ENCODE results near the gene GASK1B. TPM values are rescaled to one million over a fixed set of nuclear protein-coding genes. Genes with fewer than 3 reads are reported as not detected.

The GASK1B gene
- total RNA-seq, 5 donors from 2014 or later (not counting 1 experiment from before 2014, with no cell fraction given) = 0.30 to 0.57 (median 0.41) TPM; not detected in 2

GRCh38 chr4:158157412-158157811, 15.4 kb downstream of the GASK1B start:
- ChIA-PET CTCF (no interaction called here), POLR2A (no interaction called here)
- no peak overlapping the region for H3K4me3 Mint-ChIP-seq
- Histone ChIP-seq H3K9me3 (no peaks in the 10 kb centered on the region), H3K4me1 (ENCODE audit: control insufficient read depth in 1 of 2, extremely low read depth in 1 of 2, insufficient read depth in 2 of 2, low read length in 2 of 2) (peaks cover 0 to 7% of the 10 kb centered on the region in 2 experiments), H3K27ac (ENCODE audit: low read length) (no peak overlapping the region), H3K36me3 (ENCODE audit: control insufficient read depth in 2 of 2, extremely low read depth in 1 of 2, insufficient read depth in 1 of 2, low read length in 1 of 2) (no peaks in the 10 kb centered on the region), H3K4me3 (ENCODE audit: control insufficient read depth in 1 of 2, extremely low read depth in 1 of 2, low read length in 1 of 2) (no peak overlapping the region), H3K27me3 (replicated peaks in 1 of 2; ENCODE audit: control insufficient read depth in 2 of 2, extremely low read depth in 1 of 2, insufficient read depth in 2 of 2, low read length in 1 of 2) (no peaks in the 10 kb centered on the region)
- no peak overlapping the region for H3K27ac Mint-ChIP-seq
- WGBS (ENCODE audit: insufficient coverage) = 90% methylated on average over 2 of the region's 4 CpGs
- H3K4me1 Mint-ChIP-seq = no peaks in the 10 kb centered on the region
- H3K9me3 Mint-ChIP-seq = no peaks in the 10 kb centered on the region
- DNase-seq = no peak
- no peaks in the 10 kb centered on the region for H3K36me3 Mint-ChIP-seq
- ATAC-seq (replicated peaks in 1 of 4) = no peak
- H3K27me3 Mint-ChIP-seq = peaks cover 3 to 9% of the 10 kb centered on the region in 2 donors

GRCh38 chr4:158155656-158156356, 17.0 kb downstream of the GASK1B start:
- H3K27me3 Mint-ChIP-seq = peaks cover 2 to 10% of the 10 kb centered on the region in 2 donors
- no CpG with 5 or more reads among the region's 8 CpGs for WGBS (ENCODE audit: insufficient coverage)
- no peak overlapping the region for H3K27ac ChIP-seq (ENCODE audit: low read length)
- POLR2A ChIA-PET = no interaction called here
- no peaks in the 10 kb centered on the region for H3K36me3 Mint-ChIP-seq
- H3K27ac Mint-ChIP-seq = no peak overlapping the region
- H3K4me1 Mint-ChIP-seq = no peaks in the 10 kb centered on the region
- peaks cover 0 to 7% of the 10 kb centered on the region in 2 experiments for H3K4me1 ChIP-seq (ENCODE audit: control insufficient read depth in 1 of 2, extremely low read depth in 1 of 2, insufficient read depth in 2 of 2, low read length in 2 of 2)
- H3K27me3 ChIP-seq (replicated peaks in 1 of 2; ENCODE audit: control insufficient read depth in 2 of 2, extremely low read depth in 1 of 2, insufficient read depth in 2 of 2, low read length in 1 of 2) = no peaks in the 10 kb centered on the region
- no peaks in the 10 kb centered on the region for H3K36me3 ChIP-seq (ENCODE audit: control insufficient read depth in 2 of 2, extremely low read depth in 1 of 2, insufficient read depth in 1 of 2, low read length in 1 of 2)
- H3K9me3 ChIP-seq = no peaks in the 10 kb centered on the region
- no peak overlapping the region for H3K4me3 ChIP-seq (ENCODE audit: control insufficient read depth in 1 of 2, extremely low read depth in 1 of 2, low read length in 1 of 2)
- DNase-seq (no peak), ATAC-seq (replicated peaks in 1 of 4) (no peak)
- peaks cover 0 to 6% (median 2%) of the 10 kb centered on the region in 3 donors for H3K9me3 Mint-ChIP-seq
- CTCF ChIA-PET = no interaction called here
- no peak overlapping the region for H3K4me3 Mint-ChIP-seq

- Mint-ChIP-seq H3K9me3 (peaks cover 0 to 6% (median 2%) of the 10 kb centered on the region in 3 donors), H3K27ac (no peak overlapping the region), H3K4me1 (no peaks in the 10 kb centered on the region), H3K4me3 (no peak overlapping the region), H3K27me3 (peaks cover under 1 to 4% of the 10 kb centered on the region in 2 donors), H3K36me3 (no peaks in the 10 kb centered on the region)
- POLR2A ChIA-PET = no interaction called here
- Histone ChIP-seq H3K36me3 (ENCODE audit: control insufficient read depth in 2 of 2, extremely low read depth in 1 of 2, insufficient read depth in 1 of 2, low read length in 1 of 2) (no peaks in the 10 kb centered on the region), H3K4me1 (ENCODE audit: control insufficient read depth in 1 of 2, extremely low read depth in 1 of 2, insufficient read depth in 2 of 2, low read length in 2 of 2) (no peaks in the 10 kb centered on the region), H3K4me3 (ENCODE audit: control insufficient read depth in 1 of 2, extremely low read depth in 1 of 2, low read length in 1 of 2) (no peak overlapping the region), H3K9me3 (no peaks in the 10 kb centered on the region), H3K27ac (ENCODE audit: low read length) (no peak overlapping the region), H3K27me3 (replicated peaks in 1 of 2; ENCODE audit: control insufficient read depth in 2 of 2, extremely low read depth in 1 of 2, insufficient read depth in 2 of 2, low read length in 1 of 2) (no peaks in the 10 kb centered on the region)
- no peak for DNase-seq
- CTCF ChIA-PET = no interaction called here
- no peak for ATAC-seq (replicated peaks in 1 of 4)
- WGBS (ENCODE audit: insufficient coverage) = 79% methylated on average over 2 of the region's 3 CpGs
Observed at GRCh38 chr4:158147151-158147550, 25.7 kb downstream of the GASK1B start.

- Histone ChIP-seq H3K4me3 (ENCODE audit: control insufficient read depth in 1 of 2, extremely low read depth in 1 of 2, low read length in 1 of 2) (no peak overlapping the region), H3K9me3 (no peaks in the 10 kb centered on the region), H3K27ac (ENCODE audit: low read length) (no peak overlapping the region), H3K4me1 (ENCODE audit: control insufficient read depth in 1 of 2, extremely low read depth in 1 of 2, insufficient read depth in 2 of 2, low read length in 2 of 2) (no peaks in the 10 kb centered on the region), H3K36me3 (ENCODE audit: control insufficient read depth in 2 of 2, extremely low read depth in 1 of 2, insufficient read depth in 1 of 2, low read length in 1 of 2) (no peaks in the 10 kb centered on the region), H3K27me3 (replicated peaks in 1 of 2; ENCODE audit: control insufficient read depth in 2 of 2, extremely low read depth in 1 of 2, insufficient read depth in 2 of 2, low read length in 1 of 2) (no peaks in the 10 kb centered on the region)
- H3K27me3 Mint-ChIP-seq = peaks cover 0 to 4% of the 10 kb centered on the region in 2 donors
- ChIA-PET CTCF (no interaction called here), POLR2A (no interaction called here)
- no peaks in the 10 kb centered on the region for H3K36me3 Mint-ChIP-seq
- H3K9me3 Mint-ChIP-seq = peaks cover 0 to 4% (median 2%) of the 10 kb centered on the region in 3 donors
- no peak overlapping the region for H3K4me3 Mint-ChIP-seq
- DNase-seq (no peak), ATAC-seq (replicated peaks in 1 of 4) (no peak)
- H3K4me1 Mint-ChIP-seq = no peaks in the 10 kb centered on the region
- no peak overlapping the region for H3K27ac Mint-ChIP-seq
- no CpG with 5 or more reads among the region's 1 CpG for WGBS (ENCODE audit: insufficient coverage)
Observed at GRCh38 chr4:158146736-158147135, 26.1 kb downstream of the GASK1B start.

GRCh38 chr4:158139086-158139485, 33.7 kb downstream of the GASK1B start:
- Mint-ChIP-seq H3K27ac (no peak overlapping the region), H3K4me1 (no peaks in the 10 kb centered on the region), H3K36me3 (no peaks in the 10 kb centered on the region), H3K9me3 (no peaks in the 10 kb centered on the region), H3K27me3 (no peaks in the 10 kb centered on the region), H3K4me3 (no peak overlapping the region)
- Histone ChIP-seq H3K27me3 (replicated peaks in 1 of 2; ENCODE audit: control insufficient read depth in 2 of 2, extremely low read depth in 1 of 2, insufficient read depth in 2 of 2, low read length in 1 of 2) (no peaks in the 10 kb centered on the region), H3K36me3 (ENCODE audit: control insufficient read depth in 2 of 2, extremely low read depth in 1 of 2, insufficient read depth in 1 of 2, low read length in 1 of 2) (no peaks in the 10 kb centered on the region), H3K4me1 (ENCODE audit: control insufficient read depth in 1 of 2, extremely low read depth in 1 of 2, insufficient read depth in 2 of 2, low read length in 2 of 2) (no peaks in the 10 kb centered on the region), H3K4me3 (ENCODE audit: control insufficient read depth in 1 of 2, extremely low read depth in 1 of 2, low read length in 1 of 2) (no peak overlapping the region), H3K9me3 (no peaks in the 10 kb centered on the region), H3K27ac (ENCODE audit: low read length) (no peak overlapping the region)
- DNase-seq (no peak), ATAC-seq (replicated peaks in 1 of 4) (no peak)
- ChIA-PET POLR2A (no interaction called here), CTCF (no interaction called here)
- no CpG with 5 or more reads among the region's 5 CpGs for WGBS (ENCODE audit: insufficient coverage)

GRCh38 chr4:158134222-158134621, 38.6 kb downstream of the GASK1B start:
- DNase-seq (no peak), ATAC-seq (replicated peaks in 1 of 4) (no peak)
- H3K27me3 ChIP-seq (replicated peaks in 1 of 2; ENCODE audit: control insufficient read depth in 2 of 2, extremely low read depth in 1 of 2, insufficient read depth in 2 of 2, low read length in 1 of 2) = no peaks in the 10 kb centered on the region
- H3K36me3 ChIP-seq (ENCODE audit: control insufficient read depth in 2 of 2, extremely low read depth in 1 of 2, insufficient read depth in 1 of 2, low read length in 1 of 2) = no peaks in the 10 kb centered on the region
- H3K36me3 Mint-ChIP-seq = no peaks in the 10 kb centered on the region
- H3K27ac Mint-ChIP-seq = no peak overlapping the region
- H3K4me3 Mint-ChIP-seq = no peak overlapping the region
- no peaks in the 10 kb centered on the region for H3K9me3 ChIP-seq
- ChIA-PET CTCF (no interaction called here), POLR2A (interaction anchor here in 1 of 2 donors (1.0 kb wide), 1 partner anchor 13 kb away, joined by 6 read pairs; no protein-coding TSS in a partner anchor)
- H3K4me3 ChIP-seq (ENCODE audit: control insufficient read depth in 1 of 2, extremely low read depth in 1 of 2, low read length in 1 of 2) = no peak overlapping the region
- H3K9me3 Mint-ChIP-seq = no peaks in the 10 kb centered on the region
- H3K27me3 Mint-ChIP-seq = no peaks in the 10 kb centered on the region
- no CpG with 5 or more reads among the region's 2 CpGs for WGBS (ENCODE audit: insufficient coverage)
- H3K4me1 Mint-ChIP-seq = no peaks in the 10 kb centered on the region
- no peak overlapping the region for H3K27ac ChIP-seq (ENCODE audit: low read length)
- H3K4me1 ChIP-seq (ENCODE audit: control insufficient read depth in 1 of 2, extremely low read depth in 1 of 2, insufficient read depth in 2 of 2, low read length in 2 of 2) = no peaks in the 10 kb centered on the region

GRCh38 chr4:158133551-158133950, 39.3 kb downstream of the GASK1B start:
- DNase-seq (no peak), ATAC-seq (replicated peaks in 1 of 4) (no peak)
- ChIA-PET CTCF (no interaction called here), POLR2A (no interaction called here)
- no CpG with 5 or more reads among the region's 4 CpGs for WGBS (ENCODE audit: insufficient coverage)
- H3K27ac ChIP-seq (ENCODE audit: low read length) = no peak overlapping the region
- no peak overlapping the region for H3K4me3 ChIP-seq (ENCODE audit: control insufficient read depth in 1 of 2, extremely low read depth in 1 of 2, low read length in 1 of 2)
- H3K9me3 ChIP-seq = no peaks in the 10 kb centered on the region
- no peaks in the 10 kb centered on the region for H3K27me3 Mint-ChIP-seq
- no peaks in the 10 kb centered on the region for H3K4me1 ChIP-seq (ENCODE audit: control insufficient read depth in 1 of 2, extremely low read depth in 1 of 2, insufficient read depth in 2 of 2, low read length in 2 of 2)
- H3K4me3 Mint-ChIP-seq = no peak overlapping the region
- no peaks in the 10 kb centered on the region for H3K27me3 ChIP-seq (replicated peaks in 1 of 2; ENCODE audit: control insufficient read depth in 2 of 2, extremely low read depth in 1 of 2, insufficient read depth in 2 of 2, low read length in 1 of 2)
- H3K4me1 Mint-ChIP-seq = no peaks in the 10 kb centered on the region
- H3K36me3 Mint-ChIP-seq = no peaks in the 10 kb centered on the region
- H3K27ac Mint-ChIP-seq = no peak overlapping the region
- H3K36me3 ChIP-seq (ENCODE audit: control insufficient read depth in 2 of 2, extremely low read depth in 1 of 2, insufficient read depth in 1 of 2, low read length in 1 of 2) = no peaks in the 10 kb centered on the region
- no peaks in the 10 kb centered on the region for H3K9me3 Mint-ChIP-seq
